CD4-positive, alpha-beta T cell treated with Interferon gamma for 1 hour (primary cell): ENCODE data around the gene TNNT1.

ENCODE experiments used
- DNase-seq: peaks from one replicate; pipeline ENCODE4 v3.0.0-alpha.2; 2020

The TNNT1 gene

GRCh38 chr19:55087542-55087901 is 61.5 kb downstream of the TNNT1 start:
- no peak for DNase-seq

DNA sequence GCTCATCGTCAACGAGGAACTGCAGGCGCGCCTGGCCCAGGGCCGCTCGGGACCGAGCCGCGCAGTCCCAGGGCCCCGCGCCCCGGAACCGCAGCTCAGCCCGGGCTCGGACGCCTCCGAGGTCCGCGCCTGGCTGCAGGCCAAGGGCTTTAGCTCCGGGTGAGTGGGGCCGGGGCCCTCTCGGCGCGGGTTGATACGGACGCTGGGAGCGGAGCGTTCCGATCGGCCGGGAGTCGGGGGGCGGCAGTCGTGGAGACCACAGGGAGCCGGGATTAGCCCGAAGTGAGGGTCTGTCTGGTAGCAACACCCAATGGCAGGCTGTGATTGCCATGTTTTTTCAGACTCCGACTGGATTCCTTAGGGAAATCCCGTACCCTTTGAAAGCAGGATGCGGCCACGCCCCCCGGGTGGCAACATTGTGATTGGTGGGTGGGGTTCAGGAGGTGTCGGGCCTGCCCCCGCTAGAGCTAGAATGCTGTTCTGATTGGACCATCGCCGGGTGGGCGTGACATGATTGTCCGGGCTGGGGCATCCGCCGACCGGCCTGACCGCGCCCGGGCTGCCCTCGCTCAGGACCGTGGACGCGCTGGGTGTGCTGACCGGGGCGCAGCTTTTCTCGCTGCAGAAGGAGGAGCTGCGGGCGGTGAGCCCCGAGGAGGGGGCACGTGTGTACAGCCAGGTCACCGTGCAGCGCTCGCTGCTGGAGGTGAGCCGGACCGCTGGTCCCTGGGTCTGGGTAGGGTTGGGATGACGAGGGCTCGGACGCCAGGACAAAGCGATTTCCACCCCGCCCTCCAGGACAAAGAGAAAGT is 62.1 kb downstream of the TNNT1 start:
- peak; percentile 54 for DNase-seq

DNA sequence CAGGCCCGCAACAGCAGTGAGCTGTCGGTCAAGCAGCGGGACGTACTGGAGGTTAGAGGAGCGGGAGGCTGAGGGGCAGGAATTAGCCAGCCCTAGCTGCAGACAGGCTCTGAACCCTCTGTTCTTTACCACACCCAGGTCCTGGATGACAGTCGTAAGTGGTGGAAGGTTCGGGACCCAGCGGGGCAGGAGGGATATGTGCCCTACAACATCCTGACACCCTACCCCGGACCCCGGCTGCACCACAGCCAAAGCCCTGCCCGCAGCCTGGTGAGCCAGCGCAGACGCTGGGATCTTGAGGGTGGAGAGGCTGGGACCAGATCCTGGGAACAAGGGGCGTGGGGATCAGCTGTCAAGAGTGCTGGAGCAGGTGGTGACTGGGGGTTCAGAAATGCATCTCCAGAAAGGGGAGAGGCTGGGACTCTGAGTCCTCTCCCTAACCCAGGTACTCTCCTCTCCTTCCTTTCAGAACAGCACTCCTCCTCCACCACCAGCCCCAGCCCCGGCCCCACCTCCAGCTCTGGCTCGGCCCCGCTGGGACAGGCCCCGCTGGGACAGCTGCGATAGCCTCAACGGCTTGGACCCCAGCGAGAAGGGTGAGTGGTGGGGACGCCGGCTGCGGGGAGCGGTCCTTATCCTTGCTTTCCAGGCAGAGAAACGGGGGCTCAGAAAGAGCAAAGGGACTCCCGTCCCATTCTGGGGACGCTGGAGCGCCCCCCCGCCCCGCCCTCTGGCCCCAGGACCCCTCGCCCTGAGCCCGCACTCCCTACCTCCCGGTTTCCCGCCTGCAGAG is 62.9 kb downstream of the TNNT1 start:
- DNase-seq = no peak

GRCh38 chr19:55084416-55084815 is 64.6 kb downstream of the TNNT1 start:
- DNase-seq = no peak

DNA sequence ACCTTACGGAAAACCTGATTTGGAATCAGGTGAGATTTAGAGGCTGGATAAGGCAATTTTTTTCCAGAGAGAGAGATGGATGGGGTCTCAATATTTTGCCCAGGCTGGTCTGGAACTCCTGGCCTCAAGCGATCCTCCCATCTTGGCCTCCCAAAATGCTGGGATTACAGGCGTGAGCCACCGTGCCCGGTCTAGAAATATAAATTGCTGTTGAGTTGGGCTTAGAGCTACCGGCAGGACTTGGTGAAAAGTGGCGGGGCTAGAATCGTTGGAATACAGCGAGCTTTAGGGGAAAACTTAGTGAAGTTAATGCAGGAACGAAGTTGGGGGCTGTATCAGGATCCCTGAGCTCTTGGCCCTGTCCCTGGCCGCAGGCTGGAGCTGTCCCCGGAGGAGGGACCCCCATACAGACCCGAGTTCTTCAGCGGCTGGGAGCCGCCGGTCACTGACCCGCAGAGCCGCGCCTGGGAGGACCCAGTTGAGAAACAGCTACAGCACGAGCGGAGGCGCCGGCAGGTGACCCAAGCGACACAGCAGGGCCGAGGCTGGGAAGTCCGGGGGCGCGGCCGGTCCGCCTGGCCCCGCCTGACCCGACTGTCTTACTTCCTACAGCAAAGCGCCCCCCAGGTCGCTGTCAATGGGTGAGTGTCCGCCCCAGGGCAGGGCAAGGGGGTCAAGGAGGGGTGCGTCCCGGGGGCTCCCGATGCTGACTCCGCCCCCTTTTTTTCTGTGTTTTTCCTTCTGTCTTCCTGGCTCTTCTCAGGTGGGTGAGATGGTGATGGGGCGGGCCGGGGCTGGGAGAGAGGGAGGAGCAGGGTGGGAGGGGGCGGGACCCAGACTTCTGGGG is 65.8 kb downstream of the TNNT1 start:
- DNase-seq = no peak
